ENCODE data around the gene FGD4. TPM values are rescaled to one million over a fixed set of nuclear protein-coding genes. Genes with fewer than 3 reads are reported as not detected.

FGD4 gene
- total RNA-seq, 4 donors from 2014 or later, result 22.1 to 56.7 (median 38.0) TPM

DNA sequence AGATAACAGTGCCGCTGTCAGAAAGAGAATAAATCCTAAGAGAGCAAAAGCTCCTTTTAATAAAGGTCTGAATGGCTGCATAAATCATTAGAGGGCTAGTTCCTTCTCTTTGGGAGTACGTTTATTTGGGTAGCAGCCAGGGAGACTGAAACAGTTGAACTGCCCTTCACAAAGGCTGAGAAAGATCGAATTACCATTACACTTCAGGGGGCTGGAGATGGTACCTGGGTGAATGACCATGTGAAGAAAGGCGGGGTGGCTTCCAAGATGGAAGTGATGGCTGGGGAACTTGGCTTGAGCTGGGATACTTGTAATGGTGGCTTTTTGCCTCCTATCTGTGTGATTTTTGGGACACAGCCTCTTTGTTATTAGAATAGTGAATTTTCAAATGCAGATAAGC is 1.7 kb upstream of the FGD4 start:
- no peaks in the 10 kb centered on the region for H3K36me3 ChIP-seq
- WGBS, 2 donors (ENCODE audit: low coverage in 1 of 2), result 41 to 86% methylated on average over 2 to 4 of the region's 4 CpGs
- no peak for ATAC-seq
- no peak for TF ChIP-seq EP300 (IDR thresholded peaks at IDR 0.05)
- no peaks in the 10 kb centered on the region for H3K27me3 ChIP-seq
- no peak overlapping the region for H3K4me3 ChIP-seq
- no peaks in the 10 kb centered on the region for H3K9me3 ChIP-seq
- H3K4me1 ChIP-seq, result peaks cover 0 to 35% (median 6%) of the 10 kb centered on the region in 3 donors
- H3K27ac ChIP-seq, result peak overlapping the region in 1 of 4 donors; percentile 87

DNA sequence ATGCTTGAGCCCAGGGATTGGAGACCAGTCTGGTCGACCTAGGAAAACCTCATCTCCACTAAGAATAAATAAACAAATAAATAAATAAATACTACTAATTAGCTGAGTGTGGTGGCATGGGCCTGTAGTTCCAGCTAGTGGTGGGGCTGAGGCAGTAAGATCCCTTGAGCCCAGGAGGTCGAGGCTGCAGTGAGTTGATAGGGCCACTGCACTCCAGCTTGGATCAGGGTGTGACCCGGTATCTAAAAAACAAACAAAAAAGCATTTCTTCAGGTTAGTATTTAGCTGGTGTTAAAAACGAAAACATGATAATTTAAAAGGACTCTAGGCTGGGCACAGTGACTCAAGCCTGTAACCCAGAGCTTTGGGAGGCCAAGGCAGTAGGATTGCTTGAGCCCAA is 1.2 kb upstream of the FGD4 start:
- no peaks in the 10 kb centered on the region for H3K27me3 ChIP-seq
- no peaks in the 10 kb centered on the region for H3K36me3 ChIP-seq
- no peak overlapping the region for H3K4me3 ChIP-seq
- no peaks in the 10 kb centered on the region for H3K9me3 ChIP-seq
- peak overlapping the region in 3 of 4 donors; percentile 85 to 87 (median 87) for H3K27ac ChIP-seq
- 92 to 100% methylated on average over 2 to 4 of the region's 4 CpGs for WGBS, 2 donors (ENCODE audit: low coverage in 1 of 2)
- peaks cover 0 to 35% (median 6%) of the 10 kb centered on the region in 3 donors for H3K4me1 ChIP-seq
- ATAC-seq, result no peak
- no peak for TF ChIP-seq POLR2AphosphoS5 (IDR thresholded peaks at IDR 0.05)
- TF ChIP-seq POLR2A (IDR thresholded peaks at IDR 0.05), result no peak
- TF ChIP-seq, protein P1, sequence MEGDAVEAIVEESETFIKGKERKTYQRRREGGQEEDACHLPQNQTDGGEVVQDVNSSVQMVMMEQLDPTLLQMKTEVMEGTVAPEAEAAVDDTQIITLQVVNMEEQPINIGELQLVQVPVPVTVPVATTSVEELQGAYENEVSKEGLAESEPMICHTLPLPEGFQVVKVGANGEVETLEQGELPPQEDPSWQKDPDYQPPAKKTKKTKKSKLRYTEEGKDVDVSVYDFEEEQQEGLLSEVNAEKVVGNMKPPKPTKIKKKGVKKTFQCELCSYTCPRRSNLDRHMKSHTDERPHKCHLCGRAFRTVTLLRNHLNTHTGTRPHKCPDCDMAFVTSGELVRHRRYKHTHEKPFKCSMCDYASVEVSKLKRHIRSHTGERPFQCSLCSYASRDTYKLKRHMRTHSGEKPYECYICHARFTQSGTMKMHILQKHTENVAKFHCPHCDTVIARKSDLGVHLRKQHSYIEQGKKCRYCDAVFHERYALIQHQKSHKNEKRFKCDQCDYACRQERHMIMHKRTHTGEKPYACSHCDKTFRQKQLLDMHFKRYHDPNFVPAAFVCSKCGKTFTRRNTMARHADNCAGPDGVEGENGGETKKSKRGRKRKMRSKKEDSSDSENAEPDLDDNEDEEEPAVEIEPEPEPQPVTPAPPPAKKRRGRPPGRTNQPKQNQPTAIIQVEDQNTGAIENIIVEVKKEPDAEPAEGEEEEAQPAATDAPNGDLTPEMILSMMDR (IDR thresholded peaks at IDR 0.05), result no peak
- TF ChIP-seq EP300 (IDR thresholded peaks at IDR 0.05), result no peak

DNA sequence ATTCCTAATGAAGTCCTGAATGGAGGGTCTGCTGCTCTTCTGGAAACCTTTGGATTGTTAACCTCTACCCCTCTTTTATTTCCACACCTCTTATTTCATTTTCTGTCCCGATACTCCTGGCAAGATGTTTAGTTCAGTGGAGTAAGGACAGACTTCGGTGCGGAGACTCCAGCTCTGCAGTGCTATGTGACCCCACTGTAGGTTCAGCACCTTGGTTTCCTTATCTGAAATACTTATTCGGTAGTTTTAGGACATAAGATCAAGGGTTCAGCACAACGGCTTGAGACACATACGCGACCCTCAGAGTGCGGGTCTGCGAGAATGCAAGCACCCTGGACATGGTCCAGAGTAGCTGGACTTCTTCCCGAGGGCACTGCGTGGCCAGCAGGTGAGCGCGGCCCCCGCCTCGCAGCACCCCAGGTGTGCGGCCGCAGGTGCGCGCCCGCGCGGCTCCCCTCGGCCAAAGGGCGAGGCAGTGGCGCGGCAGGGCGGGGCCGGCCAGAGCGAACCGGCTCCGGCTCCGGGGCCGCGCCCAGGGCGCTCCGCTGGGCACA is 465 bp upstream of the FGD4 start:
- peak overlapping the region in 3 of 4 donors; percentile 85 to 87 (median 87) for H3K27ac ChIP-seq
- ATAC-seq, result no peak
- H3K4me1 ChIP-seq, result peaks cover 0 to 35% (median 6%) of the 10 kb centered on the region in 3 donors
- H3K9me3 ChIP-seq, result no peaks in the 10 kb centered on the region
- H3K4me3 ChIP-seq, result peak overlapping the region; percentile 87 to 96
- TF ChIP-seq POLR2A (IDR thresholded peaks at IDR 0.05) (no peak), EP300 (IDR thresholded peaks at IDR 0.05) (no peak), POLR2AphosphoS5 (IDR thresholded peaks at IDR 0.05) (no peak)
- TF ChIP-seq, protein P1 (IDR thresholded peaks at IDR 0.05), result no peak
- no peaks in the 10 kb centered on the region for H3K27me3 ChIP-seq
- WGBS, 2 donors (ENCODE audit: low coverage in 1 of 2), result 0 to 16% methylated on average over 5 to 6 of the region's 36 CpGs
- H3K36me3 ChIP-seq, result no peaks in the 10 kb centered on the region

DNA sequence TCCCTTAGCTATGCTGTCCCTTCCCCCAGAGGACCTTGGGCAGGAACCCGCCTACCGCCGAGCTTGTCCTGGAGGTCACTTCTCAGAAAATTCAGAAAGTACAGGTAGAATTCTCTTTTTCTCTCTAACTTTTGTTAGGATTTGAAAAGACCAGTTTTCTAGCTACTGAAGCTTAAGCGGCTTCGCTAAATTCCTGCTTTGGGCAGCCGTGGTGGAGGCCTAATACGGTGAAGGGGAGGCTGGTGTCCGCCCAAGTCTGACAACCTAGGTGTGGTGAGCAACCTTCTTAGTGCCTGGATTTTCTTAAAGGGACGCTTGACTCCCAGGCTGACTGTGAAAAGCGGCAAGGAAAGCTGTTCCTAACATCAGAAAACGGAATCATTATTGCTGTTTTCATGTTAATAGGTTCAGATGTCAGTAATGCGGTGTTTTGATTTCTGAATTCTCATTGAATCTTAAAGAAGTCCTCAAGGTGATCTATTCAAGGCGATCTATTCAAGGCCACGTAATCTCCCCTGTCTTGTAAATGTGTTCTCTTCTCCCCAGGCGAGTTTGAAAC is 835 bp downstream of the FGD4 start:
- Histone ChIP-seq H3K9me3 (no peaks in the 10 kb centered on the region), H3K27me3 (no peaks in the 10 kb centered on the region), H3K27ac (peak overlapping the region in 3 of 4 donors; percentile 85 to 87 (median 87)), H3K4me1 (peaks cover 0 to 35% (median 6%) of the 10 kb centered on the region in 3 donors), H3K4me3 (peak overlapping the region; percentile 87 to 96), H3K36me3 (no peaks in the 10 kb centered on the region)
- ATAC-seq, result no peak
- TF ChIP-seq EP300 (IDR thresholded peaks at IDR 0.05) (no peak), POLR2AphosphoS5 (IDR thresholded peaks at IDR 0.05) (no peak), POLR2A (IDR thresholded peaks at IDR 0.05) (no peak)
- TF ChIP-seq, protein P1 (IDR thresholded peaks at IDR 0.05), result no peak
- WGBS, 2 donors (ENCODE audit: low coverage in 1 of 2), result 24 to 40% methylated on average over 7 to 10 of the region's 15 CpGs

DNA sequence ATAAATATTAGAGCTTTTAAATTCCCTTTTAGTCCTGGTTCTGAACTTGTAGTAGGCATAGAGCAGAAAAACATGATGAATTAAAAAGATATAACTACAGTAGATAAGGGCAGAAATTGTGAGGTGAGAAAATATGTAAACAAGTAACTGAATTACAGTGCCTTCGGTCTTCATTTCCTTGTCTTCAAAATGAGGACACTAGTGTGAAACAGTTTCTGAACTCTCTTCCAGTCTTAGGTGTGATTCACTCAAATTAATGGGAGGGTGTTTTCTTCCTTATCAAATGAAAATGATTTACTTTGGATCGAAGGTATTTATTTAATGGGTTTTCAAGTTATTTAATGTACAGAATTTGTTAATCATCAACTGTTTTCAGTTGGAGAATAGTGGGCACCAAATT is 1.5 kb downstream of the FGD4 start:
- 50 to 77% methylated on average over 2 of the region's 2 CpGs for WGBS, 2 donors (ENCODE audit: low coverage in 1 of 2)
- H3K4me1 ChIP-seq, result peaks cover 0 to 35% (median 6%) of the 10 kb centered on the region in 3 donors
- H3K9me3 ChIP-seq, result no peaks in the 10 kb centered on the region
- no peak for ATAC-seq
- no peaks in the 10 kb centered on the region for H3K36me3 ChIP-seq
- no peaks in the 10 kb centered on the region for H3K27me3 ChIP-seq
- H3K27ac ChIP-seq, result peak overlapping the region in 1 of 4 donors; percentile 87
- TF ChIP-seq POLR2A (IDR thresholded peaks at IDR 0.05), result no peak
- TF ChIP-seq EP300 (IDR thresholded peaks at IDR 0.05), result no peak
- TF ChIP-seq, protein P1 (IDR thresholded peaks at IDR 0.05), result no peak
- TF ChIP-seq POLR2AphosphoS5 (IDR thresholded peaks at IDR 0.05), result no peak
- H3K4me3 ChIP-seq, result peak overlapping the region; percentile 87 to 96
